Esophagus squamous epithelium (tissue), 5 donors: ENCODE results near the gene KCNK3. TPM values are rescaled to one million over a fixed set of nuclear protein-coding genes. Genes with fewer than 3 reads are reported as not detected.

Experiments
- DNase-seq: peaks from one replicate; lab custom pipeline; 2025; lab: John Stamatoyannopoulos, UW
- H3K27ac ChIP-seq, 4 donors: fragments of 200-600 bp; sonication (generic); one replicate each; pipeline ENCODE4 v1.5.1; 2016 to 2019; ENCODE audit warnings: mild to moderate bottlenecking in 1 of 4
- H3K27me3 ChIP-seq, 4 donors: fragments of 200-600 bp; sonication (generic); 1 replicate in 3 of 4; 2 replicates in 1 of 4; pipeline versions ENCODE4 v1.5.1 to v1.6.0; 2017 to 2021; ENCODE audit warnings: antibody characterized with exemption in 1 of 4
- H3K36me3 ChIP-seq, 3 donors: fragments of 200-600 bp; sonication (generic); one replicate each; pipeline ENCODE4 v1.5.1; 2016 to 2019
- H3K4me1 ChIP-seq, 3 donors: fragments of 200-600 bp; sonication (generic); one replicate each; pipeline ENCODE4 v1.5.1; 2017 to 2019
- H3K4me3 ChIP-seq, 4 donors: fragments of 200-600 bp; sonication (generic); 1 replicate in 3 of 4; 2 replicates in 1 of 4; pipeline ENCODE4 v1.5.1; 2016 to 2019; ENCODE audit warnings: mild to moderate bottlenecking in 2 of 4, moderate library complexity in 1 of 4
- H3K9me3 ChIP-seq, 3 donors: fragments of 200-600 bp; sonication (generic); one replicate each; pipeline ENCODE4 v1.5.1; 2016 to 2019
- CTCF ChIP-seq, 6 experiments: fragments of 450-650 bp in 4 of 6; fragments of 200-600 bp in 2 of 6; sonication (generic) in 2 of 6; IDR thresholded peaks; one replicate each; pipeline ENCODE4 v1.5.1; 2016 to 2019; ENCODE audit warnings: antibody characterized with exemption in 6 of 6, mild to moderate bottlenecking in 4 of 6, moderate library complexity in 4 of 6
- POLR2A ChIP-seq, 4 donors: fragments of 450-650 bp; IDR thresholded peaks; one replicate each; pipeline ENCODE4 v1.6.1; 2017; ENCODE audit warnings: antibody characterized with exemption in 4 of 4, mild to moderate bottlenecking in 4 of 4, moderate library complexity in 3 of 4
- WGBS, 2 donors: methylation state at CpG; one replicate each; pipeline ENCODE4 v1.1.5; 2018; 5-methylcytosine and 5-hydroxymethylcytosine counted together
- intact Hi-C: fragments of 100-400 bp; cut with DNase I; formaldehyde crosslinking; loops from one replicate; pipeline ENCODE4 v1.15.0; 2022
- total RNA-seq, 4 donors: library from RNA; depleted of rRNA; stranded (reverse); fragments of >200 nt; gene quantifications; one replicate each; pipeline ENCODE4 v1.1.0, GENCODE V29; 2016
- donor health status: DM: yes; HTN: yes; CAD: no.

The KCNK3 gene
- total RNA-seq, 4 donors from 2014 or later: 0.66 to 1.6 (median 0.84) TPM

- Histone ChIP-seq H3K4me1 (peaks cover 5 to 19% (median 11%) of the 10 kb centered on the region in 3 donors), H3K27me3 (peaks cover 0 to 23% (median 0%) of the 10 kb centered on the region in 4 donors), H3K36me3 (no peaks in the 10 kb centered on the region), H3K4me3 (no peak overlapping the region), H3K9me3 (no peaks in the 10 kb centered on the region), H3K27ac (no peak overlapping the region)
- no peak for DNase-seq
- intact Hi-C loops: no loop called here
- TF ChIP-seq POLR2A (IDR thresholded peaks at IDR 0.05): no peak
- no peak for TF ChIP-seq CTCF (IDR thresholded peaks at IDR 0.05)
- WGBS, 2 donors: 75 to 87% methylated on average over 1 to 2 of the region's 2 CpGs
Measured at GRCh38 chr2:26729311-26729710, 36.8 kb downstream of the KCNK3 start.

GRCh38 chr2:26730549-26731344 lies 38.2 kb downstream of the KCNK3 start:
- Histone ChIP-seq H3K27me3 (peaks cover 0 to 23% (median 0%) of the 10 kb centered on the region in 4 donors), H3K36me3 (no peaks in the 10 kb centered on the region), H3K9me3 (no peaks in the 10 kb centered on the region), H3K27ac (no peak overlapping the region), H3K4me1 (peaks cover 0 to 5% (median 5%) of the 10 kb centered on the region in 3 donors), H3K4me3 (no peak overlapping the region)
- 46 to 67% methylated on average over 3 to 6 of the region's 19 CpGs for WGBS, 2 donors
- intact Hi-C loops: no loop called here
- TF ChIP-seq POLR2A (IDR thresholded peaks at IDR 0.05) (no peak), CTCF (IDR thresholded peaks at IDR 0.05) (no peak)
- DNase-seq: no peak

GRCh38 chr2:26731714-26732113 lies 39.2 kb downstream of the KCNK3 start:
- Histone ChIP-seq H3K27me3 (peaks cover 0 to 21% (median 0%) of the 10 kb centered on the region in 4 donors), H3K9me3 (no peaks in the 10 kb centered on the region), H3K27ac (no peak overlapping the region), H3K4me1 (peaks cover 0 to 5% (median 5%) of the 10 kb centered on the region in 3 donors), H3K4me3 (no peak overlapping the region), H3K36me3 (no peaks in the 10 kb centered on the region)
- no peak for DNase-seq
- WGBS, 2 donors: 66 to 74% methylated on average over 3 to 4 of the region's 4 CpGs
- intact Hi-C loops: no loop called here
- TF ChIP-seq POLR2A (IDR thresholded peaks at IDR 0.05) (no peak), CTCF (IDR thresholded peaks at IDR 0.05) (no peak)

- H3K27me3 ChIP-seq: peaks cover 0 to 14% (median 0%) of the 10 kb centered on the region in 4 donors
- intact Hi-C loops: no loop called here
- H3K9me3 ChIP-seq: no peaks in the 10 kb centered on the region
- H3K4me1 ChIP-seq: peaks cover 0 to 5% (median 5%) of the 10 kb centered on the region in 3 donors
- TF ChIP-seq CTCF (IDR thresholded peaks at IDR 0.05) (no peak), POLR2A (IDR thresholded peaks at IDR 0.05) (no peak)
- H3K4me3 ChIP-seq: no peak overlapping the region
- no peaks in the 10 kb centered on the region for H3K36me3 ChIP-seq
- H3K27ac ChIP-seq: no peak overlapping the region
- DNase-seq: no peak
- 80 to 86% methylated on average over 3 of the region's 3 CpGs for WGBS, 2 donors
Measured at GRCh38 chr2:26732446-26732845, 39.9 kb downstream of the KCNK3 start.

GRCh38 chr2:26733413-26733812 lies 40.9 kb downstream of the KCNK3 start:
- Histone ChIP-seq H3K27ac (no peak overlapping the region), H3K9me3 (no peaks in the 10 kb centered on the region), H3K27me3 (peaks cover 0 to 4% (median 0%) of the 10 kb centered on the region in 4 donors), H3K4me1 (no peaks in the 10 kb centered on the region), H3K4me3 (no peak overlapping the region), H3K36me3 (no peaks in the 10 kb centered on the region)
- intact Hi-C loops: no loop called here
- no peak for DNase-seq
- WGBS, 2 donors: 81 to 82% methylated on average over 8 of the region's 9 CpGs
- TF ChIP-seq CTCF (IDR thresholded peaks at IDR 0.05): no peak
- TF ChIP-seq POLR2A (IDR thresholded peaks at IDR 0.05): no peak
